WERI-Rb-1 (cell line): Measurements from ENCODE around the gene JCAD.

Experiments used
- DNase-seq: peaks from one replicate; pipeline ENCODE4 v3.0.0-alpha.2; 2020
- H3K27ac ChIP-seq: fragments of 250-450 bp; sonication (Bioruptor Pico); 2 replicates; pipeline ENCODE4 v1.5.1; 2020; ENCODE audit warnings: mild to moderate bottlenecking, moderate library complexity
- H3K27me3 ChIP-seq: fragments of 250-450 bp; sonication (Bioruptor Pico); 2 replicates; pipeline ENCODE4 v1.5.1; 2021; ENCODE audit warnings: mild to moderate bottlenecking, low read depth, moderate library complexity; ENCODE audit not compliant: insufficient read depth, severe bottlenecking
- H3K36me3 ChIP-seq: fragments of 250-450 bp; sonication (Bioruptor Pico); 2 replicates; pipeline ENCODE4 v1.5.1; 2020; ENCODE audit warnings: mild to moderate bottlenecking, moderate library complexity
- H3K4me3 ChIP-seq: 2 replicates; pipeline ENCODE4 v1.5.1; 2011; ENCODE audit warnings: low read depth, mild to moderate bottlenecking, control low read depth, low read length
- H3K9me3 ChIP-seq: fragments of 250-450 bp; sonication (Bioruptor Pico); 2 replicates; pipeline ENCODE4 v1.5.1; 2021; ENCODE audit warnings: mild to moderate bottlenecking, moderate library complexity; ENCODE audit not compliant: severe bottlenecking
- CTCF ChIP-seq: IDR thresholded peaks from 2 replicates; pipeline ENCODE4 v1.5.1; 2011; ENCODE audit warnings: low read depth, mild to moderate bottlenecking, control low read depth, inconsistent platforms, low read length

JCAD gene

GRCh38 chr10:30047924-30048531, 11.4 kb downstream of the JCAD start:
- H3K27me3 ChIP-seq = no peaks in the 10 kb centered on the region
- DNase-seq = no peak
- no peak overlapping the region for H3K4me3 ChIP-seq
- no peaks in the 10 kb centered on the region for H3K9me3 ChIP-seq
- H3K27ac ChIP-seq = no peak overlapping the region
- TF ChIP-seq CTCF = no peak
- H3K36me3 ChIP-seq = no peaks in the 10 kb centered on the region

GRCh38 chr10:30047430-30047829, 12.0 kb downstream of the JCAD start:
- Histone ChIP-seq H3K27ac (no peak overlapping the region), H3K36me3 (no peaks in the 10 kb centered on the region), H3K27me3 (no peaks in the 10 kb centered on the region), H3K4me3 (no peak overlapping the region), H3K9me3 (no peaks in the 10 kb centered on the region)
- TF ChIP-seq CTCF = no peak
- no peak for DNase-seq

GRCh38 chr10:30046476-30046875, 12.9 kb downstream of the JCAD start:
- H3K27ac ChIP-seq = no peak overlapping the region
- H3K36me3 ChIP-seq = no peaks in the 10 kb centered on the region
- no peak overlapping the region for H3K4me3 ChIP-seq
- no peaks in the 10 kb centered on the region for H3K9me3 ChIP-seq
- no peaks in the 10 kb centered on the region for H3K27me3 ChIP-seq
- TF ChIP-seq CTCF = no peak
- no peak for DNase-seq

GRCh38 chr10:30045961-30046360, 13.4 kb downstream of the JCAD start:
- no peaks in the 10 kb centered on the region for H3K27me3 ChIP-seq
- no peaks in the 10 kb centered on the region for H3K9me3 ChIP-seq
- H3K27ac ChIP-seq = no peak overlapping the region
- no peak overlapping the region for H3K4me3 ChIP-seq
- TF ChIP-seq CTCF = no peak
- no peaks in the 10 kb centered on the region for H3K36me3 ChIP-seq
- no peak for DNase-seq

GRCh38 chr10:30043476-30044270, 15.7 kb downstream of the JCAD start:
- Histone ChIP-seq H3K9me3 (no peaks in the 10 kb centered on the region), H3K4me3 (no peak overlapping the region), H3K36me3 (no peaks in the 10 kb centered on the region), H3K27me3 (no peaks in the 10 kb centered on the region), H3K27ac (no peak overlapping the region)
- DNase-seq = no peak
- TF ChIP-seq CTCF = no peak
